HUDEP-2 (cell line): Measurements from ENCODE around the gene KRTAP5-9.
A peak's percentile ranks its signal among the peaks of the same experiment; 100 is the strongest.
"Not testable (repeated sequence)": the region's sequence is repeated elsewhere in the genome, so short reads cannot be mapped to it uniquely, and the experiment has no call there.

ENCODE experiments used
- DNase-seq, 76 experiments: peaks; one replicate each; lab custom pipeline; 2025; ENCODE audit not compliant: unreplicated experiment in 76 of 76; lab: John Stamatoyannopoulos, UW

Gene KRTAP5-9

GRCh38 chr11:71532036-71532610 lies 16.1 kb upstream of the KRTAP5-9 start:
- no peak for DNase-seq

GRCh38 chr11:71534711-71535608 lies 13.3 kb upstream of the KRTAP5-9 start:
- peak in 50 of 76 experiments; percentile 4 to 68 (median 32) for DNase-seq

- no peak for DNase-seq
Measured at GRCh38 chr11:71535825-71536224, 12.4 kb upstream of the KRTAP5-9 start.

GRCh38 chr11:71537537-71537936 lies 10.7 kb upstream of the KRTAP5-9 start:
- no peak for DNase-seq

GRCh38 chr11:71537977-71538665 lies 10.1 kb upstream of the KRTAP5-9 start, which contains the start of gene KRTAP5-8:
KRTAP5-8 (plus strand) TSS chr11:71538025; CDS start chr11:71538056, 31 bp downstream.
- not testable (repeated sequence) for DNase-seq

GRCh38 chr11:71538666-71538990 lies 9.6 kb upstream of the KRTAP5-9 start:
- DNase-seq: no peak

- DNase-seq: no peak
Measured at GRCh38 chr11:71539017-71539416, 9.2 kb upstream of the KRTAP5-9 start.

- DNase-seq: not testable (repeated sequence)
Measured at GRCh38 chr11:71539971-71540370, 8.2 kb upstream of the KRTAP5-9 start.

GRCh38 chr11:71540521-71541304 lies 7.5 kb upstream of the KRTAP5-9 start:
- not testable (repeated sequence) for DNase-seq

GRCh38 chr11:71542382-71542781 lies 5.8 kb upstream of the KRTAP5-9 start:
- DNase-seq: no peak

- DNase-seq: no peak
Measured at GRCh38 chr11:71542879-71543777, 5.1 kb upstream of the KRTAP5-9 start.

GRCh38 chr11:71543866-71544265 lies 4.4 kb upstream of the KRTAP5-9 start:
- no peak for DNase-seq

GRCh38 chr11:71544525-71545214 lies 3.5 kb upstream of the KRTAP5-9 start:
- no peak for DNase-seq

- DNase-seq: no peak
Measured at GRCh38 chr11:71545405-71545966, 2.7 kb upstream of the KRTAP5-9 start.

GRCh38 chr11:71548716-71549151 lies 514 bp downstream of the KRTAP5-9 start:
- no peak for DNase-seq

GRCh38 chr11:71551711-71552110 lies 3.5 kb downstream of the KRTAP5-9 start:
- DNase-seq: no peak

- no peak for DNase-seq
Measured at GRCh38 chr11:71554996-71555395, 6.8 kb downstream of the KRTAP5-9 start.

- no peak for DNase-seq
Measured at GRCh38 chr11:71555508-71555907, 7.3 kb downstream of the KRTAP5-9 start.

GRCh38 chr11:71556018-71556417 lies 7.8 kb downstream of the KRTAP5-9 start:
- DNase-seq: no peak
